GM06990 (cell line): ENCODE data around the gene DACT1.

ENCODE experiments used
- DNase-seq: peaks from one replicate; pipeline ENCODE4 v3.0.0-alpha.2; 2011; ENCODE audit not compliant: insufficient read length; ENCODE audit errors: extremely low read depth
- H3K27me3 ChIP-seq: replicated peaks from 2 replicates; pipeline ENCODE4 v1.6.0; 2011; ENCODE audit warnings: low read length; ENCODE audit not compliant: control insufficient read depth, insufficient read depth
- H3K36me3 ChIP-seq: 2 replicates; pipeline ENCODE4 v1.5.1; 2011; ENCODE audit warnings: low read length; ENCODE audit not compliant: control insufficient read depth, insufficient read depth
- H3K4me3 ChIP-seq: replicated peaks from 2 replicates; pipeline ENCODE4 v1.5.1; 2011; ENCODE audit warnings: low read depth, mild to moderate bottlenecking, control low read depth, low read length
- TF ChIP-seq, protein P1 (sequence below): IDR thresholded peaks from 2 replicates; pipeline ENCODE4 v1.5.1; 2011; ENCODE audit warnings: low read length, control low read depth, mild to moderate bottlenecking, inconsistent platforms; ENCODE audit not compliant: insufficient read depth, poor library complexity, severe bottlenecking

DACT1 gene

DNA sequence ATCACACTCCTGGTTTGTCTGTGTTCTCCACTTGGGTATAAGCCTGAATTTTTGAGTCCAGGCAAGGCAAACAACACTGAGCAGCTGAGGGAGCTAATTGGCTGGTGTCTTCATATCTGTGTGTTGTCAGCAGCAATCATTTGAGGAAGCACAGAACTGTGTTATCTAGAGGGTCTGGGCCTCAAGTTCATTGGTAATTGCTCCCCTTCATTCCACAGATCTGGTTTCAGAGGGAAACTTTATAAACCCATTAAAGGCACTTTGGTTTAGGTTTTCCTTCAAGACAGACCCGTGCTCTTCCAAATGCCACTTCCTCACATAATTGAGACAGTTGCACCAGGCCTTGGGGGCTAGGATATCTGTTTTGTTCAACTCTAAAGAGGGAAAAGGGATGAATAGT, 5.6 kb downstream of the DACT1 start:
- Histone ChIP-seq H3K4me3 (no peak overlapping the region), H3K36me3 (peaks cover 1% of the 10 kb centered on the region), H3K27me3 (no peaks in the 10 kb centered on the region)
- DNase-seq = no peak
- TF ChIP-seq, protein P1, sequence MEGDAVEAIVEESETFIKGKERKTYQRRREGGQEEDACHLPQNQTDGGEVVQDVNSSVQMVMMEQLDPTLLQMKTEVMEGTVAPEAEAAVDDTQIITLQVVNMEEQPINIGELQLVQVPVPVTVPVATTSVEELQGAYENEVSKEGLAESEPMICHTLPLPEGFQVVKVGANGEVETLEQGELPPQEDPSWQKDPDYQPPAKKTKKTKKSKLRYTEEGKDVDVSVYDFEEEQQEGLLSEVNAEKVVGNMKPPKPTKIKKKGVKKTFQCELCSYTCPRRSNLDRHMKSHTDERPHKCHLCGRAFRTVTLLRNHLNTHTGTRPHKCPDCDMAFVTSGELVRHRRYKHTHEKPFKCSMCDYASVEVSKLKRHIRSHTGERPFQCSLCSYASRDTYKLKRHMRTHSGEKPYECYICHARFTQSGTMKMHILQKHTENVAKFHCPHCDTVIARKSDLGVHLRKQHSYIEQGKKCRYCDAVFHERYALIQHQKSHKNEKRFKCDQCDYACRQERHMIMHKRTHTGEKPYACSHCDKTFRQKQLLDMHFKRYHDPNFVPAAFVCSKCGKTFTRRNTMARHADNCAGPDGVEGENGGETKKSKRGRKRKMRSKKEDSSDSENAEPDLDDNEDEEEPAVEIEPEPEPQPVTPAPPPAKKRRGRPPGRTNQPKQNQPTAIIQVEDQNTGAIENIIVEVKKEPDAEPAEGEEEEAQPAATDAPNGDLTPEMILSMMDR = no peak

DNA sequence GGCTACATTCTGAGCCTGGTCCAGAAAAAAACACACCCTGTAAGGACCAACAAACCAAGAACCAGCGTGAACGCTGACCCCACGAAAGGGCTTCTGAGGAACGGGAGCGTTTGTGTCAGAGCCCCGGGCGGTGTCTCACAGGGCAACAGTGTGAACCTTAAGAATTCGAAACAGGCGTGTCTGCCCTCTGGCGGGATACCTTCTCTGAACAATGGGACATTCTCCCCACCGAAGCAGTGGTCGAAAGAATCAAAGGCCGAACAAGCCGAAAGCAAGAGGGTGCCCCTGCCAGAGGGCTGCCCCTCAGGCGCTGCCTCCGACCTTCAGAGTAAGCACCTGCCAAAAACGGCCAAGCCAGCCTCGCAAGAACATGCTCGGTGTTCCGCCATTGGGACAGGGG, 7.9 kb downstream of the DACT1 start:
- TF ChIP-seq, protein P1 = no peak
- Histone ChIP-seq H3K27me3 (no peaks in the 10 kb centered on the region), H3K4me3 (no peak overlapping the region), H3K36me3 (peaks cover 1% of the 10 kb centered on the region)
- DNase-seq = no peak

DNA sequence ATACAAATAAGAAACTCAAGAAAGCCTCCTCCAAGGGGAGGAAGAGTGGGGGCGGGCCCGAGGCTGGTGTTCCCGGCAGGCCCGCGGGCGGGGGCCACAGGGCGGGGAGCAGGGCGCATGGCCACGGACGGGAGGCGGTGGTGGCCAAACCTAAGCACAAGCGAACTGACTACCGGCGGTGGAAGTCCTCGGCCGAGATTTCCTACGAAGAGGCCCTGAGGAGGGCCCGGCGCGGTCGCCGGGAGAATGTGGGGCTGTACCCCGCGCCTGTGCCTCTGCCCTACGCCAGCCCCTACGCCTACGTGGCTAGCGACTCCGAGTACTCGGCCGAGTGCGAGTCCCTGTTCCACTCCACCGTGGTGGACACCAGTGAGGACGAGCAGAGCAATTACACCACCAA, 8.7 kb downstream of the DACT1 start:
- H3K27me3 ChIP-seq = no peaks in the 10 kb centered on the region
- peaks cover 1% of the 10 kb centered on the region for H3K36me3 ChIP-seq
- no peak overlapping the region for H3K4me3 ChIP-seq
- no peak for DNase-seq
- TF ChIP-seq, protein P1 = no peak

DNA sequence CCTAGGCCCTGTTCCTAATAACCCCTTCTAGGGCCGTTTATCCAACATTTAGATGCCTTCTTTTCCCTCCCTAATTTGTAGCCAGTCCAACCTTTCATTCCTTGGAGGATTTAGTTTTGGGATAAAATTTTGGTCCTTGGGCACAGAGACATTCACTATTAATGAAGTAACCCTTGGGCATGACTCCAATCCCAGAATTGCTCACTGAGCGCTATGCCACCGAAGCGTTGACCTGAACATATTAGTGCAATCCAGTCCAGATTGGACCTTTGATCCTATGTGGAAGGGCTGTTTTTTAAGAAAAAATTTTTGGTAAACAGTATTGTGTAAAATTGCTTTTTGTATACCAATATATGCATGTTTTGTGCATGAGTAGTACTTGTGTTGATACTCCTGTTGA, 10.0 kb downstream of the DACT1 start:
- TF ChIP-seq, protein P1 = no peak
- DNase-seq = no peak
- Histone ChIP-seq H3K4me3 (no peak overlapping the region), H3K36me3 (peaks cover 1% of the 10 kb centered on the region), H3K27me3 (no peaks in the 10 kb centered on the region)

DNA sequence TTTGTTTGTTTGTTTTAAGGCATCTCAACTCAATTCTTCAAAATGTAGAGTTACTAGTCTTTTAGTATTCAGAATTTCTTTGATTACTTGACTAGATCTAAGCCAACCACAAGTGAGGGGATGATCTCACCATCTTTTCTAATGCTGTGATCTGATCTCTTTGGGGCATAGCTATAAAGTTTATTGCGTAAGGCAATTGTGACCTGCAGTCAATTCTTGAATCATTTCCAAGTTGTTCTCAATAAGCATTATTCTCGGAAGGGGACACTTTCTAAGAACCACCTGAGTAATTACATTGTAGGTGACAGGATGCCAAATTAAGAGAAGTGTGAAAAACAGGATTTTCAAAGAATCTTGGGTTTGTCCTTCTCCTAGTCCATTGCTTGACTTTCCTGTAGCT, 13.1 kb downstream of the DACT1 start:
- TF ChIP-seq, protein P1 = no peak
- no peak for DNase-seq
- Histone ChIP-seq H3K4me3 (no peak overlapping the region), H3K27me3 (no peaks in the 10 kb centered on the region), H3K36me3 (no peaks in the 10 kb centered on the region; the same call in 1 of the 2 replicates)
